Dendritic cell treated with granulocyte-macrophage colony-stimulating factor and Interleukin-4, amounts not matched to agents 40 ng/mL and 50 ng/mL, for 4 days (primary cell): ENCODE results near the gene ARHGEF5.
"Not testable (repeated sequence)": the region's sequence is repeated elsewhere in the genome, so short reads cannot be mapped to it uniquely, and the experiment has no call there.

Source experiments
- H3K27ac Mint-ChIP-seq: one replicate; pipeline ENCODE4 v1.8.0; 2022; ENCODE audit warnings: mild to moderate bottlenecking, mixed read lengths
- H3K27me3 Mint-ChIP-seq: one replicate; pipeline ENCODE4 v1.8.0; 2022; ENCODE audit warnings: mild to moderate bottlenecking, mixed read lengths
- H3K36me3 Mint-ChIP-seq: one replicate; pipeline ENCODE4 v1.8.0; 2022; ENCODE audit warnings: low read depth, mixed read lengths
- H3K4me1 Mint-ChIP-seq: one replicate; pipeline ENCODE4 v1.8.0; 2022; ENCODE audit warnings: low read depth, mixed read lengths
- H3K4me3 Mint-ChIP-seq: one replicate; pipeline ENCODE4 v1.8.0; 2022; ENCODE audit warnings: mild to moderate bottlenecking, moderate library complexity, mixed read lengths
- H3K9me3 Mint-ChIP-seq: one replicate; pipeline ENCODE4 v1.8.0; 2022; ENCODE audit warnings: mixed read lengths
- intact Hi-C: fragments of 100-400 bp; cut with micrococcal nuclease; formaldehyde crosslinking; loops from one replicate; pipeline ENCODE4 v1.15.0; 2022

Gene ARHGEF5

GRCh38 chr7:144398291-144398690, 43.1 kb downstream of the ARHGEF5 start:
- intact Hi-C loops, result no loop called here
- Mint-ChIP-seq H3K4me3 (no peak overlapping the region), H3K9me3 (no peaks in the 10 kb centered on the region), H3K4me1 (peaks cover 7% of the 10 kb centered on the region), H3K27me3 (no peaks in the 10 kb centered on the region), H3K36me3 (no peaks in the 10 kb centered on the region), H3K27ac (no peak overlapping the region)

- Mint-ChIP-seq H3K4me1 (peaks cover 7% of the 10 kb centered on the region), H3K9me3 (no peaks in the 10 kb centered on the region), H3K27me3 (no peaks in the 10 kb centered on the region), H3K27ac (no peak overlapping the region), H3K4me3 (no peak overlapping the region), H3K36me3 (no peaks in the 10 kb centered on the region)
- intact Hi-C loops, result no loop called here
Observed at GRCh38 chr7:144398911-144399310, 43.7 kb downstream of the ARHGEF5 start.

GRCh38 chr7:144399946-144400345, 44.7 kb downstream of the ARHGEF5 start:
- Mint-ChIP-seq H3K27ac (no peak overlapping the region), H3K27me3 (no peaks in the 10 kb centered on the region), H3K9me3 (no peaks in the 10 kb centered on the region), H3K36me3 (no peaks in the 10 kb centered on the region), H3K4me1 (peaks cover 7% of the 10 kb centered on the region), H3K4me3 (no peak overlapping the region)
- intact Hi-C loops, result no loop called here

- H3K4me1 Mint-ChIP-seq, result peaks cover 7% of the 10 kb centered on the region
- intact Hi-C loops, result no loop called here
- H3K27me3 Mint-ChIP-seq, result no peaks in the 10 kb centered on the region
- no peaks in the 10 kb centered on the region for H3K36me3 Mint-ChIP-seq
- no peak overlapping the region for H3K4me3 Mint-ChIP-seq
- no peak overlapping the region for H3K27ac Mint-ChIP-seq
- no peaks in the 10 kb centered on the region for H3K9me3 Mint-ChIP-seq
Observed at GRCh38 chr7:144401490-144401889, 46.3 kb downstream of the ARHGEF5 start.

GRCh38 chr7:144403102-144403501, 47.9 kb downstream of the ARHGEF5 start:
- H3K4me1 Mint-ChIP-seq, result no peaks in the 10 kb centered on the region
- H3K27ac Mint-ChIP-seq, result no peak overlapping the region
- H3K36me3 Mint-ChIP-seq, result no peaks in the 10 kb centered on the region
- no peaks in the 10 kb centered on the region for H3K9me3 Mint-ChIP-seq
- intact Hi-C loops, result no loop called here
- no peak overlapping the region for H3K4me3 Mint-ChIP-seq
- H3K27me3 Mint-ChIP-seq, result peaks cover 3% of the 10 kb centered on the region

- intact Hi-C loops, result no loop called here
- no peak within 1 kb of the TSS for H3K4me3 Mint-ChIP-seq
- no peak within 1 kb of the TSS for H3K27ac Mint-ChIP-seq
- no peaks in the 10 kb centered on the region for H3K36me3 Mint-ChIP-seq
- no peaks in the 10 kb centered on the region for H3K9me3 Mint-ChIP-seq
- H3K27me3 Mint-ChIP-seq, result peaks cover 5% of the 10 kb centered on the region
- H3K4me1 Mint-ChIP-seq, result no peaks in the 10 kb centered on the region
Observed at GRCh38 chr7:144403649-144404061, 48.5 kb downstream of the ARHGEF5 start, which contains the start of gene NOBOX. Gene NOBOX (minus strand): TSS chr7:144403693.

GRCh38 chr7:144404946-144405345, 49.7 kb downstream of the ARHGEF5 start:
- H3K4me3 Mint-ChIP-seq, result no peak overlapping the region
- H3K4me1 Mint-ChIP-seq, result no peaks in the 10 kb centered on the region
- no peaks in the 10 kb centered on the region for H3K36me3 Mint-ChIP-seq
- H3K9me3 Mint-ChIP-seq, result no peaks in the 10 kb centered on the region
- intact Hi-C loops, result no loop called here
- no peak overlapping the region for H3K27ac Mint-ChIP-seq
- peaks cover 5% of the 10 kb centered on the region for H3K27me3 Mint-ChIP-seq

GRCh38 chr7:144407266-144407931, 52.2 kb downstream of the ARHGEF5 start:
- no peaks in the 10 kb centered on the region for H3K36me3 Mint-ChIP-seq
- peaks cover 9% of the 10 kb centered on the region for H3K27me3 Mint-ChIP-seq
- no peak overlapping the region for H3K27ac Mint-ChIP-seq
- no peaks in the 10 kb centered on the region for H3K9me3 Mint-ChIP-seq
- H3K4me3 Mint-ChIP-seq, result no peak overlapping the region
- intact Hi-C loops, result no loop called here
- H3K4me1 Mint-ChIP-seq, result no peaks in the 10 kb centered on the region

- intact Hi-C loops, result no loop called here
- no peak overlapping the region for H3K4me3 Mint-ChIP-seq
- H3K27ac Mint-ChIP-seq, result no peak overlapping the region
- no peaks in the 10 kb centered on the region for H3K9me3 Mint-ChIP-seq
- H3K4me1 Mint-ChIP-seq, result no peaks in the 10 kb centered on the region
- H3K27me3 Mint-ChIP-seq, result peaks cover 10% of the 10 kb centered on the region
- no peaks in the 10 kb centered on the region for H3K36me3 Mint-ChIP-seq
Observed at GRCh38 chr7:144408121-144408520, 52.9 kb downstream of the ARHGEF5 start.

- Mint-ChIP-seq H3K4me1 (no peaks in the 10 kb centered on the region), H3K9me3 (no peaks in the 10 kb centered on the region), H3K27ac (no peak overlapping the region), H3K27me3 (peaks cover 14% of the 10 kb centered on the region), H3K36me3 (no peaks in the 10 kb centered on the region), H3K4me3 (no peak overlapping the region)
- intact Hi-C loops, result no loop called here
Observed at GRCh38 chr7:144410441-144410840, 55.2 kb downstream of the ARHGEF5 start.

GRCh38 chr7:144414815-144415214, 59.6 kb downstream of the ARHGEF5 start:
- Mint-ChIP-seq H3K9me3 (no peaks in the 10 kb centered on the region), H3K27ac (no peak overlapping the region), H3K4me1 (no peaks in the 10 kb centered on the region), H3K36me3 (no peaks in the 10 kb centered on the region), H3K27me3 (peaks cover 12% of the 10 kb centered on the region), H3K4me3 (no peak overlapping the region)
- intact Hi-C loops, result no loop called here

GRCh38 chr7:144415858-144416257, 60.7 kb downstream of the ARHGEF5 start:
- no peak overlapping the region for H3K4me3 Mint-ChIP-seq
- H3K36me3 Mint-ChIP-seq, result no peaks in the 10 kb centered on the region
- peaks cover 11% of the 10 kb centered on the region for H3K27me3 Mint-ChIP-seq
- no peaks in the 10 kb centered on the region for H3K4me1 Mint-ChIP-seq
- no peak overlapping the region for H3K27ac Mint-ChIP-seq
- H3K9me3 Mint-ChIP-seq, result no peaks in the 10 kb centered on the region
- intact Hi-C loops, result no loop called here

- Mint-ChIP-seq H3K27me3 (peaks cover 9% of the 10 kb centered on the region), H3K27ac (no peak overlapping the region), H3K36me3 (no peaks in the 10 kb centered on the region), H3K4me3 (no peak overlapping the region), H3K4me1 (no peaks in the 10 kb centered on the region), H3K9me3 (no peaks in the 10 kb centered on the region)
- intact Hi-C loops, result no loop called here
Observed at GRCh38 chr7:144416341-144416740, 61.1 kb downstream of the ARHGEF5 start.

- H3K9me3 Mint-ChIP-seq, H3K4me1 Mint-ChIP-seq, H3K36me3 Mint-ChIP-seq, intact Hi-C loops, H3K4me3 Mint-ChIP-seq, H3K27ac Mint-ChIP-seq, H3K27me3 Mint-ChIP-seq: not testable (repeated sequence)
Observed at GRCh38 chr7:144418931-144419330, 63.7 kb downstream of the ARHGEF5 start.

GRCh38 chr7:144427539-144427938, 72.3 kb downstream of the ARHGEF5 start:
- not testable (repeated sequence) for H3K4me1 Mint-ChIP-seq, H3K27ac Mint-ChIP-seq, H3K4me3 Mint-ChIP-seq

More at GRCh38 chr7:144427539-144427938, 72.3 kb downstream of the ARHGEF5 start:
- H3K27me3 Mint-ChIP-seq, H3K36me3 Mint-ChIP-seq, intact Hi-C loops: not testable (repeated sequence)
- peaks cover 52% of the 10 kb centered on the region for H3K9me3 Mint-ChIP-seq
